D341Med (cell line): ENCODE data around the gene ZGPAT.
"Not testable (repeated sequence)": the region's sequence is repeated elsewhere in the genome, so short reads cannot be mapped to it uniquely, and the experiment has no call there.

Experiments
- DNase-seq: peaks from one replicate; pipeline ENCODE4 v3.0.0; 2012; ENCODE audit warnings: low spot score

ZGPAT gene

GRCh38 chr20:63703976-63704748, 3.7 kb upstream of the ZGPAT start:
- no peak for DNase-seq

- DNase-seq = no peak
Observed at GRCh38 chr20:63704749-63705117, 3.1 kb upstream of the ZGPAT start.

GRCh38 chr20:63705232-63706026, 2.4 kb upstream of the ZGPAT start:
- no peak for DNase-seq

- DNase-seq = no peak
Observed at GRCh38 chr20:63706027-63706695, 1.7 kb upstream of the ZGPAT start.

- DNase-seq = peak; percentile 54
Observed at GRCh38 chr20:63706852-63707557, 834 bp upstream of the ZGPAT start.

GRCh38 chr20:63708301-63709148, 686 bp downstream of the ZGPAT start:
- DNase-seq = no peak

GRCh38 chr20:63709149-63709527, 1.3 kb downstream of the ZGPAT start:
- peak; percentile 14 for DNase-seq

GRCh38 chr20:63711085-63711645, 3.3 kb downstream of the ZGPAT start:
- DNase-seq = no peak

GRCh38 chr20:63712191-63712590, 4.4 kb downstream of the ZGPAT start:
- no peak for DNase-seq

- DNase-seq = no peak
Observed at GRCh38 chr20:63714858-63715257, 7.0 kb downstream of the ZGPAT start.

- no peak for DNase-seq
Observed at GRCh38 chr20:63718996-63719395, 11.2 kb downstream of the ZGPAT start.

- DNase-seq = not testable (repeated sequence)
Observed at GRCh38 chr20:63722967-63723622, 15.3 kb downstream of the ZGPAT start.

- not testable (repeated sequence) for DNase-seq
Observed at GRCh38 chr20:63730189-63730733, 22.4 kb downstream of the ZGPAT start.

GRCh38 chr20:63731410-63731809, 23.6 kb downstream of the ZGPAT start:
- no peak for DNase-seq

- DNase-seq = no peak
Observed at GRCh38 chr20:63732118-63733095, 24.6 kb downstream of the ZGPAT start.

GRCh38 chr20:63733117-63733516, 25.3 kb downstream of the ZGPAT start:
- peak; percentile 18 for DNase-seq

GRCh38 chr20:63733579-63734081, 25.8 kb downstream of the ZGPAT start:
- no peak for DNase-seq

- DNase-seq = peak; percentile 13
Observed at GRCh38 chr20:63734111-63734945, 26.5 kb downstream of the ZGPAT start.
